Sigmoid colon (tissue), 4 donors: ENCODE data around the gene SMAD3.

Experiments
- CTCF ChIP-seq, 4 experiments: fragments of 450-650 bp in 3 of 4; fragments of 200-600 bp in 1 of 4; IDR thresholded peaks; one replicate each; pipeline ENCODE4 v1.5.1; 2016 to 2019; ENCODE audit warnings: antibody characterized with exemption in 4 of 4, mild to moderate bottlenecking in 3 of 4, moderate library complexity in 2 of 4
- EP300 ChIP-seq, 4 donors: sonication (generic); formaldehyde crosslinking; IDR thresholded peaks; one replicate each; pipeline ENCODE4 v1.6.1; 2017; ENCODE audit warnings: antibody characterized with exemption in 4 of 4
- POLR2A ChIP-seq, 2 donors: fragments of 450-650 bp; IDR thresholded peaks; one replicate each; pipeline ENCODE4 v1.6.1; 2016; ENCODE audit warnings: antibody characterized with exemption in 2 of 2, mild to moderate bottlenecking in 2 of 2, moderate library complexity in 2 of 2
- POLR2AphosphoS5 ChIP-seq, 4 donors: sonication (generic); formaldehyde crosslinking; IDR thresholded peaks; one replicate each; pipeline ENCODE4 v1.6.1; 2017; ENCODE audit warnings: antibody characterized with exemption in 4 of 4

- TF ChIP-seq CTCF (IDR thresholded peaks at IDR 0.05) (no peak), POLR2AphosphoS5 (IDR thresholded peaks at IDR 0.05) (no peak), EP300 (IDR thresholded peaks at IDR 0.05) (no peak), POLR2A (IDR thresholded peaks at IDR 0.05) (no peak)
These were observed 104.9 kb downstream of the SMAD3 start for GRCh38 chr15:67170143-67170925.
